Neural crest cell (in vitro differentiated cells): Measurements from ENCODE around the gene NACAD. TPM values are rescaled to one million over a fixed set of nuclear protein-coding genes. Genes with fewer than 3 reads are reported as not detected.

ENCODE experiments used
- DNase-seq: peaks from one replicate; pipeline ENCODE4 v3.0.0; 2021; ENCODE audit warnings: low read depth, mixed read lengths, low spot score
- H3K27ac Mint-ChIP-seq: one replicate; pipeline ENCODE4 v1.8.0; 2021; ENCODE audit warnings: mild to moderate bottlenecking, mixed read lengths; ENCODE audit not compliant: unreplicated experiment
- H3K27me3 Mint-ChIP-seq: 2 replicates; pipeline ENCODE4 v1.8.0; 2021; ENCODE audit warnings: low read depth, mild to moderate bottlenecking, mixed read lengths
- H3K36me3 Mint-ChIP-seq: 2 replicates; pipeline ENCODE4 v1.8.0; 2021; ENCODE audit warnings: low read depth, mild to moderate bottlenecking, mixed read lengths
- H3K4me1 Mint-ChIP-seq: 2 replicates; pipeline ENCODE4 v1.8.0; 2021; ENCODE audit warnings: mixed read lengths
- H3K4me3 Mint-ChIP-seq: one replicate; pipeline ENCODE4 v1.8.0; 2021; ENCODE audit warnings: mild to moderate bottlenecking, mixed read lengths
- H3K9me3 Mint-ChIP-seq: 2 replicates; pipeline ENCODE4 v1.8.0; 2021; ENCODE audit warnings: mixed read lengths
- total RNA-seq: library from RNA; stranded (reverse); gene quantifications from 2 replicates; pipeline ENCODE4 v1.2.1, GENCODE V29; 2021
- TF ChIP-seq, protein P1 (sequence below): fragments of 200-600 bp; sonication (generic); conservative IDR thresholded peaks from 2 replicates; pipeline ENCODE4 v1.5.0; 2021; ENCODE audit warnings: antibody characterized with exemption, mild to moderate bottlenecking

Gene NACAD
- total RNA-seq, 1 donor from 2014 or later, result 9.7 TPM

DNA sequence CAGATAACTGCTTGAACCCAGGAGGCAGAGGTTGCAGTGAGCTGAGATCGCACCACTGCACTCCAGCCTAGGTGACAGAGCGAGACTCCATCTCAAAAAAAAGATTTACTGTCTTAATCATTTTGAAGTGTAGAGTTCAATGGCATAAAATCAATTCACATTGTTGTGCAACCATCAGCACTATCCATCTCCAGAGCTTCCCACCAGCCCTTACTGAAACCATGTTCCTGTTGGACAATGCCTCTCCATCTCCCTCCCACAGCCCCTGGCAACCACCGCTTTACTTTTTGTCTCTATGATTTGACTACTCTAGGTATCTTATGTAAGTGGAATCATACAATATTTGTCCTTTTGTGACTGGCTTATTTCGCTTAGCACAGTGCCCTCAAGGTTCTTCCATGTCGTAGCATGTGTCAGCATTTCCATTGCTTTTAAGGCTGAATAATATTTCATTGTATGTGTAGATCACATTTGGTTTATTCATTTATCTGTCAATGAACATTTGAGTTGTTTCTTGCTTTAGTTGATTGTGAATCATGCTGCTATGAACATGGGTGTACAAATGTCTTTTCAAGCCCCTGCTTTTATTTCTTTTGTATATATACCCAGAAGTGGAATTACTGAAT, 33.1 kb downstream of the NACAD start:
- no peak for DNase-seq
- H3K4me3 Mint-ChIP-seq, result no peak overlapping the region
- H3K27me3 Mint-ChIP-seq, result no peaks in the 10 kb centered on the region
- H3K4me1 Mint-ChIP-seq, result no peaks in the 10 kb centered on the region
- H3K27ac Mint-ChIP-seq, result no peak overlapping the region
- peaks cover 2% of the 10 kb centered on the region for H3K36me3 Mint-ChIP-seq
- TF ChIP-seq, protein P1, sequence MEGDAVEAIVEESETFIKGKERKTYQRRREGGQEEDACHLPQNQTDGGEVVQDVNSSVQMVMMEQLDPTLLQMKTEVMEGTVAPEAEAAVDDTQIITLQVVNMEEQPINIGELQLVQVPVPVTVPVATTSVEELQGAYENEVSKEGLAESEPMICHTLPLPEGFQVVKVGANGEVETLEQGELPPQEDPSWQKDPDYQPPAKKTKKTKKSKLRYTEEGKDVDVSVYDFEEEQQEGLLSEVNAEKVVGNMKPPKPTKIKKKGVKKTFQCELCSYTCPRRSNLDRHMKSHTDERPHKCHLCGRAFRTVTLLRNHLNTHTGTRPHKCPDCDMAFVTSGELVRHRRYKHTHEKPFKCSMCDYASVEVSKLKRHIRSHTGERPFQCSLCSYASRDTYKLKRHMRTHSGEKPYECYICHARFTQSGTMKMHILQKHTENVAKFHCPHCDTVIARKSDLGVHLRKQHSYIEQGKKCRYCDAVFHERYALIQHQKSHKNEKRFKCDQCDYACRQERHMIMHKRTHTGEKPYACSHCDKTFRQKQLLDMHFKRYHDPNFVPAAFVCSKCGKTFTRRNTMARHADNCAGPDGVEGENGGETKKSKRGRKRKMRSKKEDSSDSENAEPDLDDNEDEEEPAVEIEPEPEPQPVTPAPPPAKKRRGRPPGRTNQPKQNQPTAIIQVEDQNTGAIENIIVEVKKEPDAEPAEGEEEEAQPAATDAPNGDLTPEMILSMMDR, result no peak
- no peaks in the 10 kb centered on the region for H3K9me3 Mint-ChIP-seq

DNA sequence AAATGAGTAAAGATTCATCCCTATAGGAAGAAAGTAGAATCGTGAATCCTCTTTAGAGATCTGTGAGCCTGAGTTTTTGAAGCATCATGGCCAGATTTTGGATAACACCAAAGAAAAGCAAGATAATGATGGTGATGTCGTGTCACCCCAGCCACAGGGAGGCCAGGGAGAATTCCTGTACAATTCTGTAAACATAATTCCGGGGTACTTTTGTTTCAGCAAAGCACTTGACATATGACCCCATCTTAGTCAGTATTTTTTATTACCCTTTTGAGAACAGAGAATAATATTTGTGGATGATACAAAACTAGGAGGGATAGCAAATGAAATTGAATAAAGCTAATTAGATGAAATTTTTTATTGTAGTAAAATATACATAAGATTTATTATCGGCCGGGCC, 33.8 kb downstream of the NACAD start:
- Mint-ChIP-seq H3K4me3 (no peak overlapping the region), H3K27me3 (no peaks in the 10 kb centered on the region), H3K4me1 (no peaks in the 10 kb centered on the region), H3K9me3 (no peaks in the 10 kb centered on the region), H3K36me3 (peaks cover 5% of the 10 kb centered on the region), H3K27ac (no peak overlapping the region)
- DNase-seq, result no peak
- TF ChIP-seq, protein P1, result no peak

DNA sequence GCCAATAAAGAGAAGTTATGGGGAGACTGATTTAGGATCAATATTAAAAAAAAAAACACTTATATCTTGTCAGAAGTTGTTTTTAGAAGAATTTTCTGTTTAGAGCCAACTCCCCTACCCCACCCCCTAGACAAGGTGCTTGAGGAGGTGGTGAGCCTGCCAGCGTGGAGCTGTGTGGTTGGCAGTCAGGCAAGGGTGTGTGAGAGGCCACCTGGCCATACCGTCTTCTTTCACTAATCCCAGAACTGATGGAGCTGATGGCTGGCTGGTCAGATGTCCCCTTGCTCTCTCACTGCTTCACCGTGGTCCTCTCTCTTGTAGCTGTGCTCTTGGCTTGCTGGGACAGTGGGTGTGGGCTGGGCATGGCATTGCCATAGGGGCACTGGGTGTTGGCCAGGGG, 34.3 kb downstream of the NACAD start:
- Mint-ChIP-seq H3K4me3 (no peak overlapping the region), H3K27me3 (no peaks in the 10 kb centered on the region), H3K9me3 (no peaks in the 10 kb centered on the region), H3K36me3 (peaks cover 5% of the 10 kb centered on the region), H3K27ac (no peak overlapping the region), H3K4me1 (no peaks in the 10 kb centered on the region)
- TF ChIP-seq, protein P1, result no peak
- DNase-seq, result no peak

DNA sequence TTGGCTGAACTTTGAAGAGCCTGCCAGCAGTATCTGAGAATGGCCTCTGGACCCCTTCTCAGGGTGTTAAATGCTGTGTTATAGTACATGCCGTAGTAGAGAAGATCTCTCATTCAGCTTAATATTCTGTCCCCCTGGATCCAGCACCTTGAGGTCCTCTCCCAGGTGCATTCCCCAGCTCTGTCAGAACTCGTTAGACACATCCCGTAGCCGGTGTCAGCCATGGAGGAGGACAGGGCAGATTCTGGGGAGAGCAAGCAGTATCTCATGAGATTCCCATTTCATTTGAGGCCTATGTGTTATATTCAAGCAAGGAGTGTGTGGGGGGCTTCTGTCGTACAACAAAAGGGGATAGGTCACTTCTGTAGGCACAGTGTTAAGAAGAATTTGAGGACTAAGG, 34.8 kb downstream of the NACAD start:
- H3K4me1 Mint-ChIP-seq, result no peaks in the 10 kb centered on the region
- no peak for DNase-seq
- H3K36me3 Mint-ChIP-seq, result peaks cover 5% of the 10 kb centered on the region
- no peaks in the 10 kb centered on the region for H3K9me3 Mint-ChIP-seq
- no peak overlapping the region for H3K4me3 Mint-ChIP-seq
- no peaks in the 10 kb centered on the region for H3K27me3 Mint-ChIP-seq
- H3K27ac Mint-ChIP-seq, result no peak overlapping the region
- TF ChIP-seq, protein P1, result no peak

DNA sequence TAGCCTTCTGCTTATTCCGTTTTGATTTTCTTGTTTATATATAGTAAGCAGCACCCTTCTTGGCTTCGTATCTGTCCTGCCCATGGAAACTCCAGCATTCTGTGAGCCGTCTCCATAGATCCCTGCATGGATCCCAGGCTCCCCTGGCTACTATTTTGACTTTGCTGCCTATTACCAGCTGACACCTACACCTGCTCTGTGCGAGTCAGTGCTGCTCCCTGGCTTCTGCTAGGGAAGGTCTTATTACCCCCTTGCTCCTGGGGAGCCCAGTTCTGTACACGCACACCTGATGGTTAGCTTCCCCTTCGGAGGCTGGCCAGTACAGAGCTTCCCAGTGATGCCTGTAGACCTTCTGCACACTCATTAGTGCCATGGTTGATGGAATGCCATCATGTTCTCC, 35.4 kb downstream of the NACAD start:
- H3K27me3 Mint-ChIP-seq, result no peaks in the 10 kb centered on the region
- no peaks in the 10 kb centered on the region for H3K9me3 Mint-ChIP-seq
- peaks cover 5% of the 10 kb centered on the region for H3K36me3 Mint-ChIP-seq
- no peak for DNase-seq
- H3K4me3 Mint-ChIP-seq, result no peak overlapping the region
- H3K27ac Mint-ChIP-seq, result no peak overlapping the region
- TF ChIP-seq, protein P1, result no peak
- H3K4me1 Mint-ChIP-seq, result no peaks in the 10 kb centered on the region
